WTC11 (cell line): ENCODE data around the gene CCNF. TPM values are rescaled to one million over a fixed set of nuclear protein-coding genes. Genes with fewer than 3 reads are reported as not detected.
"Not testable (repeated sequence)": the region's sequence is repeated elsewhere in the genome, so short reads cannot be mapped to it uniquely, and the experiment has no call there.

Experiments
- ATAC-seq: fragments of 200-7000 bp; cut with Tn5 transposase; 2 replicates; pipeline ENCODE4 v1.10.0; 2021; ENCODE audit warnings: mild to moderate bottlenecking, moderate library complexity
- CTCF ChIA-PET: fragments of 300-600 bp; sonication (Branson Sonifier 250); formaldehyde crosslinking; loops from one replicate; lab custom pipeline; 2021; ENCODE audit warnings: antibody characterized with exemption; lab: Charles Lee
- POLR2A ChIA-PET: fragments of 350-600 bp; sonication (Branson Sonifier 250); formaldehyde crosslinking; loops from one replicate; lab custom pipeline; 2021; ENCODE audit warnings: antibody characterized with exemption; lab: Charles Lee
- DNase-seq: peaks from one replicate; pipeline ENCODE4 v3.0.0; 2021; ENCODE audit warnings: low spot score
- H3K27ac Mint-ChIP-seq: 2 replicates; pipeline ENCODE4 v1.8.0; 2021; ENCODE audit warnings: mixed read lengths
- H3K27me3 Mint-ChIP-seq: 2 replicates; pipeline ENCODE4 v1.8.0; 2021; ENCODE audit warnings: low read depth, mild to moderate bottlenecking, moderate library complexity, mixed read lengths
- H3K36me3 Mint-ChIP-seq: 2 replicates; pipeline ENCODE4 v1.8.0; 2021; ENCODE audit warnings: mixed read lengths
- H3K4me1 Mint-ChIP-seq: 2 replicates; pipeline ENCODE4 v1.8.0; 2022; ENCODE audit warnings: mixed read lengths
- H3K4me3 Mint-ChIP-seq: 2 replicates; pipeline ENCODE4 v1.8.0; 2021; ENCODE audit warnings: mild to moderate bottlenecking, moderate library complexity, mixed read lengths
- H3K9me3 Mint-ChIP-seq: 2 replicates; pipeline ENCODE4 v1.8.0; 2021; ENCODE audit warnings: mixed read lengths
- EMX1 ChIP-seq: fragments of 250-450 bp; sonication (Bioruptor Pico); IDR thresholded peaks from 2 replicates; pipeline ENCODE4 v1.8.0; 2021; ENCODE audit warnings: mild to moderate bottlenecking
- GRHL2 ChIP-seq: fragments of 250-450 bp; sonication (Bioruptor Pico); IDR thresholded peaks from 2 replicates; pipeline ENCODE4 v1.8.0; 2022; ENCODE audit warnings: mild to moderate bottlenecking, moderate library complexity; ENCODE audit not compliant: insufficient replicate concordance, severe bottlenecking
- GTF2I ChIP-seq: fragments of 250-450 bp; sonication (Bioruptor Pico); conservative IDR thresholded peaks from 2 replicates; pipeline ENCODE4 v1.4.0; 2021; ENCODE audit warnings: mild to moderate bottlenecking
- HMGA2 ChIP-seq: fragments of 250-450 bp; sonication (Bioruptor Pico); IDR thresholded peaks from 2 replicates; pipeline ENCODE4 v1.4.0; 2021; ENCODE audit warnings: mild to moderate bottlenecking, moderate library complexity
- NR2C2 ChIP-seq: sonication (generic); formaldehyde crosslinking; IDR thresholded peaks from 2 replicates; pipeline ENCODE4 v1.8.0; 2022; ENCODE audit warnings: mild to moderate bottlenecking, missing genetic modification reagents
- OVOL2 ChIP-seq: fragments of 250-450 bp; sonication (Bioruptor Pico); IDR thresholded peaks from 2 replicates; pipeline ENCODE4 v1.9.0; 2021; ENCODE audit warnings: mild to moderate bottlenecking, borderline replicate concordance
- RELA ChIP-seq: sonication (generic); formaldehyde crosslinking; IDR thresholded peaks from 2 replicates; pipeline ENCODE4 v1.8.1; 2022; ENCODE audit warnings: missing genetic modification reagents, mild to moderate bottlenecking, borderline replicate concordance
- TEAD1 ChIP-seq: sonication (generic); formaldehyde crosslinking; IDR thresholded peaks from 2 replicates; pipeline ENCODE4 v1.8.0; 2022; ENCODE audit warnings: mild to moderate bottlenecking, missing genetic modification reagents
- ZNF396 ChIP-seq: fragments of 250-450 bp; sonication (Bioruptor Pico); IDR thresholded peaks from 2 replicates; pipeline ENCODE4 v1.8.0; 2021; ENCODE audit warnings: mild to moderate bottlenecking, moderate library complexity, borderline replicate concordance
- total RNA-seq: library from RNA; stranded (reverse); gene quantifications from 3 replicates; pipeline ENCODE4 v1.2.3, GENCODE V29; 2021
- TF ChIP-seq, protein P1 (sequence below): fragments of 200-600 bp; IDR thresholded peaks from 2 replicates; pipeline ENCODE4 v1.8.0; 2022; ENCODE audit warnings: antibody characterized with exemption
- TF ChIP-seq, protein P2 (sequence below): sonication (generic); formaldehyde crosslinking; IDR thresholded peaks from 2 replicates; pipeline ENCODE4 v1.8.0; 2022; ENCODE audit warnings: missing genetic modification reagents
- TF ChIP-seq, protein P3 (sequence below): sonication (generic); formaldehyde crosslinking; conservative IDR thresholded peaks from 2 replicates; pipeline ENCODE4 v1.8.1; 2022; ENCODE audit warnings: mild to moderate bottlenecking, missing genetic modification reagents
- TF ChIP-seq, protein P4 (sequence below): sonication (generic); formaldehyde crosslinking; conservative IDR thresholded peaks from 2 replicates; pipeline ENCODE4 v1.8.1; 2023; ENCODE audit warnings: mild to moderate bottlenecking, low read depth, missing genetic modification reagents, moderate library complexity
- TF ChIP-seq, protein P5 (sequence below): sonication (generic); formaldehyde crosslinking; IDR thresholded peaks from 2 replicates; pipeline ENCODE4 v1.8.1; 2022; ENCODE audit warnings: mild to moderate bottlenecking, missing genetic modification reagents, moderate library complexity, borderline replicate concordance
- TF ChIP-seq, protein P6 (sequence below): sonication (generic); formaldehyde crosslinking; IDR thresholded peaks from 2 replicates; pipeline ENCODE4 v1.8.0; 2022; ENCODE audit warnings: mild to moderate bottlenecking, missing genetic modification reagents

CCNF gene
- total RNA-seq, 1 experiment from 2014 or later, result 65.7 TPM

DNA sequence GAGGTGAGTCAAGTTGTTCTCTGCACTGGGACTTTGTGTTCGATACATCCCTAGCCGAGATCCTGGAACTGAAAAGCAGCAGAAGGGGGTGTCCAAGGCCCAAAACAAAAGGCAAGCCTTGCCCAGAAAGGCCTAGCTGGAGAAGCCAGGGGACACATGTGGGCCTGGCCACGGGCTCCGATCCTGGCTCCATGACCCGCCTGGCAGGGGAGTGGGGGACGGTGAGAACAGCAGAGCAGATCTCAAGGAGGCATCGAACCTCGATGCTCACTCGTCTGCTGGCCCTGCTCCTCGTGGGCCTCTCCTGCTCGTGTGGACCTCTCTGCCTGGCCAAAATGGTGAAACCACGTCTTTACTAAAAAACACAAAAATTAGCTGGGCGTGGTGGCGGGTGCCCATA is 8.9 kb downstream of the CCNF start (continued):
- TF ChIP-seq GRHL2 (CRISPR knock-in tag), result no peak
- TF ChIP-seq, all 79 proteins: peak for 0

DNA sequence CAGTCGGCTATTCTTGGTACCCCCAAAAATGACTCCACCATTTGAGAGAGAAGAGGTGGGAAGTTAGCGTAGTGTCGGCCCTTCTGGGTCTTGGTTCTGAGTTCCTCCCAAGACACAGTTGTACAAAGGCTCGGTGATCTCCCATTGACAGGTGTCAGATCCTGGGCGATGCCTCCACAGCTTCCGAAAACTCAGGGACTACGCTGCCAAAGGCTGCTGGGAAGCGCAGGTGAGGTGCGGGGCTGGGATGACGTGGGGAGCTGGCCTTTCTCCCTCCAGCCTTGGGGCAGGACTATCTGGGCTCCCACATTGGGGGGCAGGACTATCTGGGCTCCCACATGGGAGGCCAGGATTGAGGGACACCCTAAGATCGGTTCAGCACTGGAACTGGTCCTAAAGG is 10.4 kb downstream of the CCNF start:
- no peak overlapping the region for H3K4me3 Mint-ChIP-seq
- TF ChIP-seq, protein P1, sequence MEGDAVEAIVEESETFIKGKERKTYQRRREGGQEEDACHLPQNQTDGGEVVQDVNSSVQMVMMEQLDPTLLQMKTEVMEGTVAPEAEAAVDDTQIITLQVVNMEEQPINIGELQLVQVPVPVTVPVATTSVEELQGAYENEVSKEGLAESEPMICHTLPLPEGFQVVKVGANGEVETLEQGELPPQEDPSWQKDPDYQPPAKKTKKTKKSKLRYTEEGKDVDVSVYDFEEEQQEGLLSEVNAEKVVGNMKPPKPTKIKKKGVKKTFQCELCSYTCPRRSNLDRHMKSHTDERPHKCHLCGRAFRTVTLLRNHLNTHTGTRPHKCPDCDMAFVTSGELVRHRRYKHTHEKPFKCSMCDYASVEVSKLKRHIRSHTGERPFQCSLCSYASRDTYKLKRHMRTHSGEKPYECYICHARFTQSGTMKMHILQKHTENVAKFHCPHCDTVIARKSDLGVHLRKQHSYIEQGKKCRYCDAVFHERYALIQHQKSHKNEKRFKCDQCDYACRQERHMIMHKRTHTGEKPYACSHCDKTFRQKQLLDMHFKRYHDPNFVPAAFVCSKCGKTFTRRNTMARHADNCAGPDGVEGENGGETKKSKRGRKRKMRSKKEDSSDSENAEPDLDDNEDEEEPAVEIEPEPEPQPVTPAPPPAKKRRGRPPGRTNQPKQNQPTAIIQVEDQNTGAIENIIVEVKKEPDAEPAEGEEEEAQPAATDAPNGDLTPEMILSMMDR, result no peak
- TF ChIP-seq NR2C2 (CRISPR knock-in tag) (no peak), GTF2I (CRISPR knock-in tag) (no peak), OVOL2 (no peak), TEAD1 (no peak), EMX1 (CRISPR knock-in tag) (no peak), HMGA2 (no peak), ZNF396 (CRISPR knock-in tag) (no peak), RELA (CRISPR knock-in tag) (no peak)
- TF ChIP-seq, protein P2, sequence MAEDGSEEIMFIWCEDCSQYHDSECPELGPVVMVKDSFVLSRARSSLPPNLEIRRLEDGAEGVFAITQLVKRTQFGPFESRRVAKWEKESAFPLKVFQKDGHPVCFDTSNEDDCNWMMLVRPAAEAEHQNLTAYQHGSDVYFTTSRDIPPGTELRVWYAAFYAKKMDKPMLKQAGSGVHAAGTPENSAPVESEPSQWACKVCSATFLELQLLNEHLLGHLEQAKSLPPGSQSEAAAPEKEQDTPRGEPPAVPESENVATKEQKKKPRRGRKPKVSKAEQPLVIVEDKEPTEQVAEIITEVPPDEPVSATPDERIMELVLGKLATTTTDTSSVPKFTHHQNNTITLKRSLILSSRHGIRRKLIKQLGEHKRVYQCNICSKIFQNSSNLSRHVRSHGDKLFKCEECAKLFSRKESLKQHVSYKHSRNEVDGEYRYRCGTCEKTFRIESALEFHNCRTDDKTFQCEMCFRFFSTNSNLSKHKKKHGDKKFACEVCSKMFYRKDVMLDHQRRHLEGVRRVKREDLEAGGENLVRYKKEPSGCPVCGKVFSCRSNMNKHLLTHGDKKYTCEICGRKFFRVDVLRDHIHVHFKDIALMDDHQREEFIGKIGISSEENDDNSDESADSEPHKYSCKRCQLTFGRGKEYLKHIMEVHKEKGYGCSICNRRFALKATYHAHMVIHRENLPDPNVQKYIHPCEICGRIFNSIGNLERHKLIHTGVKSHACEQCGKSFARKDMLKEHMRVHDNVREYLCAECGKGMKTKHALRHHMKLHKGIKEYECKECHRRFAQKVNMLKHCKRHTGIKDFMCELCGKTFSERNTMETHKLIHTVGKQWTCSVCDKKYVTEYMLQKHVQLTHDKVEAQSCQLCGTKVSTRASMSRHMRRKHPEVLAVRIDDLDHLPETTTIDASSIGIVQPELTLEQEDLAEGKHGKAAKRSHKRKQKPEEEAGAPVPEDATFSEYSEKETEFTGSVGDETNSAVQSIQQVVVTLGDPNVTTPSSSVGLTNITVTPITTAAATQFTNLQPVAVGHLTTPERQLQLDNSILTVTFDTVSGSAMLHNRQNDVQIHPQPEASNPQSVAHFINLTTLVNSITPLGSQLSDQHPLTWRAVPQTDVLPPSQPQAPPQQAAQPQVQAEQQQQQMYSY (CRISPR knock-in tag), result no peak
- TF ChIP-seq, protein P3, sequence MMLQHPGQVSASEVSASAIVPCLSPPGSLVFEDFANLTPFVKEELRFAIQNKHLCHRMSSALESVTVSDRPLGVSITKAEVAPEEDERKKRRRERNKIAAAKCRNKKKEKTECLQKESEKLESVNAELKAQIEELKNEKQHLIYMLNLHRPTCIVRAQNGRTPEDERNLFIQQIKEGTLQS (CRISPR knock-in tag), result no peak
- TF ChIP-seq, protein P4, sequence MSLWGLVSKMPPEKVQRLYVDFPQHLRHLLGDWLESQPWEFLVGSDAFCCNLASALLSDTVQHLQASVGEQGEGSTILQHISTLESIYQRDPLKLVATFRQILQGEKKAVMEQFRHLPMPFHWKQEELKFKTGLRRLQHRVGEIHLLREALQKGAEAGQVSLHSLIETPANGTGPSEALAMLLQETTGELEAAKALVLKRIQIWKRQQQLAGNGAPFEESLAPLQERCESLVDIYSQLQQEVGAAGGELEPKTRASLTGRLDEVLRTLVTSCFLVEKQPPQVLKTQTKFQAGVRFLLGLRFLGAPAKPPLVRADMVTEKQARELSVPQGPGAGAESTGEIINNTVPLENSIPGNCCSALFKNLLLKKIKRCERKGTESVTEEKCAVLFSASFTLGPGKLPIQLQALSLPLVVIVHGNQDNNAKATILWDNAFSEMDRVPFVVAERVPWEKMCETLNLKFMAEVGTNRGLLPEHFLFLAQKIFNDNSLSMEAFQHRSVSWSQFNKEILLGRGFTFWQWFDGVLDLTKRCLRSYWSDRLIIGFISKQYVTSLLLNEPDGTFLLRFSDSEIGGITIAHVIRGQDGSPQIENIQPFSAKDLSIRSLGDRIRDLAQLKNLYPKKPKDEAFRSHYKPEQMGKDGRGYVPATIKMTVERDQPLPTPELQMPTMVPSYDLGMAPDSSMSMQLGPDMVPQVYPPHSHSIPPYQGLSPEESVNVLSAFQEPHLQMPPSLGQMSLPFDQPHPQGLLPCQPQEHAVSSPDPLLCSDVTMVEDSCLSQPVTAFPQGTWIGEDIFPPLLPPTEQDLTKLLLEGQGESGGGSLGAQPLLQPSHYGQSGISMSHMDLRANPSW (CRISPR knock-in tag), result no peak
- TF ChIP-seq, protein P5, sequence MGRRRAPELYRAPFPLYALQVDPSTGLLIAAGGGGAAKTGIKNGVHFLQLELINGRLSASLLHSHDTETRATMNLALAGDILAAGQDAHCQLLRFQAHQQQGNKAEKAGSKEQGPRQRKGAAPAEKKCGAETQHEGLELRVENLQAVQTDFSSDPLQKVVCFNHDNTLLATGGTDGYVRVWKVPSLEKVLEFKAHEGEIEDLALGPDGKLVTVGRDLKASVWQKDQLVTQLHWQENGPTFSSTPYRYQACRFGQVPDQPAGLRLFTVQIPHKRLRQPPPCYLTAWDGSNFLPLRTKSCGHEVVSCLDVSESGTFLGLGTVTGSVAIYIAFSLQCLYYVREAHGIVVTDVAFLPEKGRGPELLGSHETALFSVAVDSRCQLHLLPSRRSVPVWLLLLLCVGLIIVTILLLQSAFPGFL (CRISPR knock-in tag), result no peak
- TF ChIP-seq, protein P6, sequence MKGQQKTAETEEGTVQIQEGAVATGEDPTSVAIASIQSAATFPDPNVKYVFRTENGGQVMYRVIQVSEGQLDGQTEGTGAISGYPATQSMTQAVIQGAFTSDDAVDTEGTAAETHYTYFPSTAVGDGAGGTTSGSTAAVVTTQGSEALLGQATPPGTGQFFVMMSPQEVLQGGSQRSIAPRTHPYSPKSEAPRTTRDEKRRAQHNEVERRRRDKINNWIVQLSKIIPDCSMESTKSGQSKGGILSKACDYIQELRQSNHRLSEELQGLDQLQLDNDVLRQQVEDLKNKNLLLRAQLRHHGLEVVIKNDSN, result no peak
- POLR2A ChIA-PET, result interaction anchor here (1.2 kb wide), 1 partner anchor 10 kb away, joined by 5 read pairs; the partner anchor contains the start of gene CCNF
- CTCF ChIA-PET, result interaction anchor here (1.5 to 1.6 kb wide), 2 partner anchors 11 to 20 kb away, joined by 4 to 5 read pairs; partner anchors contain the start of gene TEDC2
- no peaks in the 10 kb centered on the region for H3K4me1 Mint-ChIP-seq
- H3K27ac Mint-ChIP-seq, result no peak overlapping the region
- peaks cover 67% of the 10 kb centered on the region for H3K36me3 Mint-ChIP-seq
- ATAC-seq (no peak), DNase-seq (no peak)
- no peaks in the 10 kb centered on the region for H3K27me3 Mint-ChIP-seq
- no peaks in the 10 kb centered on the region for H3K9me3 Mint-ChIP-seq

DNA sequence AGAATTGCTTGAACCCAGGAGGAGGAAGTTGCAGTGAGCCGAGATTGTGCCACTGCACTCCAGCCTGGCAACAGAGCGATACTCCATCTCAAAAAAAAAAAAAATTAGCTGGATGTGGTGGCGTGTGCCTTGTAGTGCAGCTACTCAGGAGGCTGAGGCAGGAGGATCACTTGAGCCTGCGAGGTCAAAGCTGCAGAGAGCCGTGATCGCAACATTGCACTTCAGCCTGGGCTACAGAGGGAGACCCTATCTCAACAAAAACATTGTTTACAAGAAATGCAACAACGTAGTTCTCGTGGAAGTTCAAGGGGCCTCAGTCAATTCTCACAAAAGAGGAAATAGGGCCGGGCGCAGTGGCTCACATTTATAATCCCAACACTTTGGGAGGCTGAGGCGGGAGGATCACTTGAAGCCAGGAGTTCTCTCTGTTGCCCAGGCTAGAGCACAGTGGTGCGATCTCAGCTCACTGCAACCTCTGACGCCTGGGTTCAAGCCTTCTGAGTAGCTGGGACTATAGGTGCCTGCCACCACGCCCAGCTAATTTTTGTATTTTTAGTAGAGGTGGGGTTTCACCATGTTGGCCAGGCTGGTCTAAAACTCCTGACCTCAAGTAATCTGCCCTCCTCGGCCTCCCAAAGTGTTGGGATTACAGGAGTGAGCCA is 12.0 kb downstream of the CCNF start:
- ATAC-seq, POLR2A ChIA-PET, H3K9me3 Mint-ChIP-seq, H3K27ac Mint-ChIP-seq, H3K27me3 Mint-ChIP-seq, H3K4me1 Mint-ChIP-seq, H3K4me3 Mint-ChIP-seq, DNase-seq: not testable (repeated sequence)
- peaks cover 74% of the 10 kb centered on the region for H3K36me3 Mint-ChIP-seq
- CTCF ChIA-PET, result interaction anchor here (1.1 to 1.8 kb wide), 3 partner anchors 18 to 60 kb away, joined by 3 to 6 read pairs (median 4); partner anchors contain the start of gene TEDC2
